Prostate gland (tissue), 2 donors: Measurements from ENCODE around the gene CDC45. TPM values are rescaled to one million over a fixed set of nuclear protein-coding genes. Genes with fewer than 3 reads are reported as not detected.

ENCODE experiments used
- DNase-seq: peaks from one replicate; pipeline ENCODE4 v3.0.0-alpha.2; 2019; ENCODE audit warnings: low spot score
- H3K27ac ChIP-seq, 2 donors: fragments of 200-600 bp; sonication (generic); 2 replicates each; pipeline ENCODE4 v1.5.1; 2017 to 2019
- H3K27me3 ChIP-seq: fragments of 200-600 bp; sonication (generic); replicated peaks from 2 replicates; pipeline ENCODE4 v1.5.1; 2019; ENCODE audit not compliant: insufficient read depth
- H3K36me3 ChIP-seq, 2 donors: fragments of 200-600 bp; sonication (generic); 1 replicate in 1 of 2; 2 replicates in 1 of 2; pipeline versions ENCODE4 v1.5.1 to v1.8.1; 2017 to 2019
- H3K4me1 ChIP-seq: fragments of 200-600 bp; sonication (generic); replicated peaks from 2 replicates; pipeline ENCODE4 v1.5.1; 2019
- H3K4me3 ChIP-seq, 2 donors: fragments of 200-600 bp; sonication (generic); 2 replicates each; pipeline ENCODE4 v1.5.1; 2017 to 2019
- H3K9me3 ChIP-seq: fragments of 200-600 bp; sonication (generic); 2 replicates; pipeline ENCODE4 v1.5.1; 2017
- CTCF ChIP-seq, 4 experiments: fragments of 200-600 bp in 2 of 4; fragments of 450-650 bp in 2 of 4; sonication (generic) in 2 of 4; IDR thresholded peaks; 1 replicate in 3 of 4; 2 replicates in 1 of 4; pipeline ENCODE4 v1.5.1; 2016 to 2019; ENCODE audit warnings: antibody characterized with exemption in 4 of 4, mild to moderate bottlenecking in 2 of 4, moderate library complexity in 2 of 4
- POLR2A ChIP-seq: fragments of 450-650 bp; IDR thresholded peaks from one replicate; pipeline ENCODE4 v1.6.1; 2016; ENCODE audit warnings: antibody characterized with exemption, mild to moderate bottlenecking
- POLR2AphosphoS5 ChIP-seq: sonication (generic); formaldehyde crosslinking; IDR thresholded peaks from one replicate; pipeline ENCODE4 v1.6.1; 2017; ENCODE audit warnings: antibody characterized with exemption
- WGBS: methylation state at CpG from one replicate; pipeline ENCODE4 v1.1.5; 2018; 5-methylcytosine and 5-hydroxymethylcytosine counted together
- intact Hi-C: fragments of 100-400 bp; cut with DNase I; formaldehyde crosslinking; loops from one replicate; pipeline ENCODE4 v1.14.2; 2022
- total RNA-seq, 2 donors: library from RNA; depleted of rRNA; stranded (reverse); fragments of >200 nt; gene quantifications; one replicate each; pipeline ENCODE4 v1.1.0, GENCODE V29; 2016

Gene CDC45
- total RNA-seq, 2 donors from 2014 or later = 2.0 to 11.5 TPM

GRCh38 chr22:19482297-19482696 lies 2.6 kb downstream of the CDC45 start:
- H3K36me3 ChIP-seq = no peaks in the 10 kb centered on the region
- H3K4me3 ChIP-seq = no peak overlapping the region
- no peaks in the 10 kb centered on the region for H3K9me3 ChIP-seq
- no peaks in the 10 kb centered on the region for H3K27me3 ChIP-seq
- H3K4me1 ChIP-seq = peaks cover 5% of the 10 kb centered on the region
- intact Hi-C loops = no loop called here
- DNase-seq = no peak
- no peak overlapping the region for H3K27ac ChIP-seq
- WGBS = 90% methylated on average over 9 of the region's 9 CpGs
- TF ChIP-seq POLR2A (no peak), CTCF (IDR thresholded peaks at IDR 0.05) (no peak), POLR2AphosphoS5 (no peak)

GRCh38 chr22:19483481-19484244 lies 3.9 kb downstream of the CDC45 start:
- intact Hi-C loops = no loop called here
- no peaks in the 10 kb centered on the region for H3K4me1 ChIP-seq
- 86% methylated on average over 8 of the region's 8 CpGs for WGBS
- H3K27me3 ChIP-seq = no peaks in the 10 kb centered on the region
- no peak overlapping the region for H3K4me3 ChIP-seq
- no peak overlapping the region for H3K27ac ChIP-seq
- no peak for TF ChIP-seq POLR2A
- no peak for TF ChIP-seq CTCF (IDR thresholded peaks at IDR 0.05)
- TF ChIP-seq POLR2AphosphoS5 = no peak
- DNase-seq = no peak
- H3K36me3 ChIP-seq = no peaks in the 10 kb centered on the region
- no peaks in the 10 kb centered on the region for H3K9me3 ChIP-seq

- Histone ChIP-seq H3K4me3 (no peak overlapping the region), H3K27ac (no peak overlapping the region), H3K27me3 (no peaks in the 10 kb centered on the region), H3K9me3 (no peaks in the 10 kb centered on the region), H3K4me1 (no peaks in the 10 kb centered on the region), H3K36me3 (no peaks in the 10 kb centered on the region)
- no peak for DNase-seq
- TF ChIP-seq POLR2A (no peak), POLR2AphosphoS5 (no peak), CTCF (IDR thresholded peaks at IDR 0.05) (no peak)
- WGBS = 78% methylated on average over 2 of the region's 2 CpGs
- intact Hi-C loops = no loop called here
These were observed 8.6 kb downstream of the CDC45 start for GRCh38 chr22:19488285-19488684.

- WGBS = 90% methylated on average over 7 of the region's 7 CpGs
- Histone ChIP-seq H3K4me1 (no peaks in the 10 kb centered on the region), H3K36me3 (no peaks in the 10 kb centered on the region), H3K9me3 (no peaks in the 10 kb centered on the region), H3K4me3 (no peak overlapping the region), H3K27ac (no peak overlapping the region), H3K27me3 (no peaks in the 10 kb centered on the region)
- TF ChIP-seq CTCF (IDR thresholded peaks at IDR 0.05) = no peak
- no peak for TF ChIP-seq POLR2AphosphoS5
- DNase-seq = no peak
- intact Hi-C loops = no loop called here
These were observed 9.4 kb downstream of the CDC45 start for GRCh38 chr22:19488884-19489843.
